ENCODE data around the gene LY6G6F. TPM values are rescaled to one million over a fixed set of nuclear protein-coding genes. Genes with fewer than 3 reads are reported as not detected.

Gene LY6G6F
- total and polyA plus RNA-seq, 10 of the 15 experiments (the other 5 are each of a cell fraction or from before 2014, with no cell fraction given), result not detected

DNA sequence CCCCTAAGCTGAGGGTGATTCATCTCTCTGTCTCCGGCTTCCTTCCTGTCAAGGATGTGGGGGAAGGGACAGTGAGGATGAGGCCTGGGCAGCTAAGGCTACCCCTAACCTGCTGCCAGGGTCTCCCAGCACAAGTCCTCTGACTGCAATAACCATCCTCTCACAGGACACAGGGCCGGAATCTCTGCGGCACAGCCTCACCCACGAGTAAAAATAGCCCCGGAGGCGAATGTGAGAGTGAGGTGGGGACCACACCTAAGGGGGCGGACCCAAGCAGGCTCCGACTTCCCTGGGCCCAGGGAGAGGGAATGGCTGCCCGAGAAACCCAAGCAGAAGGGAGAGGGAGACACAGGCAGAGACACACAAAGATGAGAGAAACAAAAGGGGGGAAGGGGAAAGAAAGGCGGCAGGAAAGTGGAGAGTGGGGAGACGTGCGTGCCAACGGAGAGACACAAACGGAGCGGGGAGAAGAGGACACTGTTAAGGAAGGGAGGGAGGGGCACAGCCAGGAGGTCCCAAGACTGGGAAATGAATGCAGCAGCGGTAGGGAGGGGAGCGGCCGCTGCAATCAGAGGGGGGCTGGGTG is 28.2 kb downstream of the LY6G6F start:
- ChIA-PET RAD21 (ENCODE audit: unreplicated experiment) (interaction anchor here (1.0 to 5.6 kb wide), 6 partner anchors 35 to 95 kb away, joined by 4 to 53 read pairs (median 10); partner anchors contain the start of genes HSPA1A, HSPA1B and HSPA1L), POLR2A (interaction anchor here (0.6 to 9.7 kb wide), 12 partner anchors 21 to 1523 kb away, joined by 3 to 158 read pairs (median 4); partner anchors contain the start of genes HSPA1A, HSPA1B, HSPA1L and LSM2), SMC1A (ENCODE audit: uncharacterized antibody, unreplicated experiment) (interaction anchor here (0.6 to 6.3 kb wide), 11 partner anchors 11 to 98 kb away, joined by 3 to 42 read pairs (median 3); partner anchors contain the start of genes C6orf47, LSM2, LY6G5C and MPIG6B), CTCF (interaction anchor here (0.5 to 15.8 kb wide), 9 partner anchors 11 to 154 kb away, joined by 3 to 208 read pairs (median 3); partner anchors contain the start of gene VARS1)
- no TSS peak for BruUV-seq (replicated peaks)
- Histone ChIP-seq H3K4me2 (ENCODE audit: control insufficient read depth, insufficient read depth) (peak overlapping the region; percentile 99), H3K4me3 (peak overlapping the region; percentile 100), H3K27me3 (replicated peaks in 1 of 2; ENCODE audit: control insufficient read depth in 2 of 2, insufficient read depth in 2 of 2, low read length in 1 of 2) (no peaks in the 10 kb centered on the region), H4K20me1 (ENCODE audit: control insufficient read depth, insufficient read depth) (0 out of 2 replicates have a peak, but pooled peaks cover 4% of the 10 kb centered on the region), H3K9ac (ENCODE audit: control insufficient read depth, insufficient read depth, low read length) (peak overlapping the region; percentile 98), H3K9me3 (replicated peaks; ENCODE audit: control insufficient read depth, insufficient read depth, low read length) (no peaks in the 10 kb centered on the region), H3K4me1 (ENCODE audit: control insufficient read depth, insufficient read depth, low read length) (peaks cover 26% of the 10 kb centered on the region), H2AFZ (ENCODE audit: control insufficient read depth, low read depth, low read length) (no peak overlapping the region; the same call in 1 of the 2 replicates), H3K36me3 (ENCODE audit: control insufficient read depth in 2 of 2, insufficient read depth in 2 of 2, low read length in 1 of 2) (peaks cover 6 to 13% of the 10 kb centered on the region in 2 experiments; a peak in 3 of 4 replicates), H3K79me2 (ENCODE audit: control insufficient read depth, insufficient read depth, low read length) (peaks cover 40% of the 10 kb centered on the region), H3K27ac (ENCODE audit: control insufficient read depth, insufficient read depth) (peak overlapping the region; percentile 99)
- in situ Hi-C loops (cut with MboI) (no loop called here), intact Hi-C loops (cut with micrococcal nuclease; ENCODE audit: unreplicated experiment) (loop anchor here (5.0 kb wide), 2 partner anchors 53 to 68 kb away; partner anchors contain the start of genes CSNK2B, LY6G5B and LY6G5C)
- ATAC-seq, result peak; percentile 35
- peak; percentile 56 for FAIRE-seq
- WGBS (ENCODE audit: insufficient coverage, insufficient replicate concordance, low lambda C conversion rate, missing lambda C conversion rate), result 3% methylated on average over 18 of the region's 18 CpGs
- DNase-seq (ENCODE audit: low read depth, low spot score), result peak; percentile 60
- TF ChIP-seq CEBPB (IDR thresholded peaks at IDR 0.05; ENCODE audit: borderline replicate concordance in 1 of 2, low read depth in 2 of 2, low read length in 2 of 2) (no peak), NFIC (IDR thresholded peaks at IDR 0.05; ENCODE audit: low read depth, low read length) (no peak), HDGF (IDR thresholded peaks at IDR 0.05) (peak; percentile 89), RAD21 (IDR thresholded peaks at IDR 0.05; ENCODE audit: insufficient read depth, low read depth, low read length) (no peak), ETV6 (conservative IDR thresholded peaks at IDR 0.05 in 1 of 2, IDR thresholded peaks at IDR 0.05 in 1 of 2; ENCODE audit: borderline replicate concordance in 1 of 2, low read depth in 1 of 2) (peak in 1 of 2 experiments; percentile 84; a peak in 2 of 4 replicates), SMAD5 (IDR thresholded peaks at IDR 0.05; ENCODE audit: low read depth) (no peak), ZBTB11 (CRISPR knock-in tag; IDR thresholded peaks at IDR 0.05) (no peak), NR2F1 (conservative IDR thresholded peaks at IDR 0.05) (peak; percentile 73; the same call in 1 of the 2 replicates)
- TF ChIP-seq, protein P1, sequence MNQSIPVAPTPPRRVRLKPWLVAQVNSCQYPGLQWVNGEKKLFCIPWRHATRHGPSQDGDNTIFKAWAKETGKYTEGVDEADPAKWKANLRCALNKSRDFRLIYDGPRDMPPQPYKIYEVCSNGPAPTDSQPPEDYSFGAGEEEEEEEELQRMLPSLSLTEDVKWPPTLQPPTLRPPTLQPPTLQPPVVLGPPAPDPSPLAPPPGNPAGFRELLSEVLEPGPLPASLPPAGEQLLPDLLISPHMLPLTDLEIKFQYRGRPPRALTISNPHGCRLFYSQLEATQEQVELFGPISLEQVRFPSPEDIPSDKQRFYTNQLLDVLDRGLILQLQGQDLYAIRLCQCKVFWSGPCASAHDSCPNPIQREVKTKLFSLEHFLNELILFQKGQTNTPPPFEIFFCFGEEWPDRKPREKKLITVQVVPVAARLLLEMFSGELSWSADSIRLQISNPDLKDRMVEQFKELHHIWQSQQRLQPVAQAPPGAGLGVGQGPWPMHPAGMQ (IDR thresholded peaks at IDR 0.05; ENCODE audit: borderline replicate concordance), result no peak
- TF ChIP-seq, protein P2, sequence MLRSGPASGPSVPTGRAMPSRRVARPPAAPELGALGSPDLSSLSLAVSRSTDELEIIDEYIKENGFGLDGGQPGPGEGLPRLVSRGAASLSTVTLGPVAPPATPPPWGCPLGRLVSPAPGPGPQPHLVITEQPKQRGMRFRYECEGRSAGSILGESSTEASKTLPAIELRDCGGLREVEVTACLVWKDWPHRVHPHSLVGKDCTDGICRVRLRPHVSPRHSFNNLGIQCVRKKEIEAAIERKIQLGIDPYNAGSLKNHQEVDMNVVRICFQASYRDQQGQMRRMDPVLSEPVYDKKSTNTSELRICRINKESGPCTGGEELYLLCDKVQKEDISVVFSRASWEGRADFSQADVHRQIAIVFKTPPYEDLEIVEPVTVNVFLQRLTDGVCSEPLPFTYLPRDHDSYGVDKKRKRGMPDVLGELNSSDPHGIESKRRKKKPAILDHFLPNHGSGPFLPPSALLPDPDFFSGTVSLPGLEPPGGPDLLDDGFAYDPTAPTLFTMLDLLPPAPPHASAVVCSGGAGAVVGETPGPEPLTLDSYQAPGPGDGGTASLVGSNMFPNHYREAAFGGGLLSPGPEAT (IDR thresholded peaks at IDR 0.05; ENCODE audit: low read depth), result 0 out of 2 replicates have a peak, but pooled peaks have one; percentile 42
- TF ChIP-seq, protein P3, sequence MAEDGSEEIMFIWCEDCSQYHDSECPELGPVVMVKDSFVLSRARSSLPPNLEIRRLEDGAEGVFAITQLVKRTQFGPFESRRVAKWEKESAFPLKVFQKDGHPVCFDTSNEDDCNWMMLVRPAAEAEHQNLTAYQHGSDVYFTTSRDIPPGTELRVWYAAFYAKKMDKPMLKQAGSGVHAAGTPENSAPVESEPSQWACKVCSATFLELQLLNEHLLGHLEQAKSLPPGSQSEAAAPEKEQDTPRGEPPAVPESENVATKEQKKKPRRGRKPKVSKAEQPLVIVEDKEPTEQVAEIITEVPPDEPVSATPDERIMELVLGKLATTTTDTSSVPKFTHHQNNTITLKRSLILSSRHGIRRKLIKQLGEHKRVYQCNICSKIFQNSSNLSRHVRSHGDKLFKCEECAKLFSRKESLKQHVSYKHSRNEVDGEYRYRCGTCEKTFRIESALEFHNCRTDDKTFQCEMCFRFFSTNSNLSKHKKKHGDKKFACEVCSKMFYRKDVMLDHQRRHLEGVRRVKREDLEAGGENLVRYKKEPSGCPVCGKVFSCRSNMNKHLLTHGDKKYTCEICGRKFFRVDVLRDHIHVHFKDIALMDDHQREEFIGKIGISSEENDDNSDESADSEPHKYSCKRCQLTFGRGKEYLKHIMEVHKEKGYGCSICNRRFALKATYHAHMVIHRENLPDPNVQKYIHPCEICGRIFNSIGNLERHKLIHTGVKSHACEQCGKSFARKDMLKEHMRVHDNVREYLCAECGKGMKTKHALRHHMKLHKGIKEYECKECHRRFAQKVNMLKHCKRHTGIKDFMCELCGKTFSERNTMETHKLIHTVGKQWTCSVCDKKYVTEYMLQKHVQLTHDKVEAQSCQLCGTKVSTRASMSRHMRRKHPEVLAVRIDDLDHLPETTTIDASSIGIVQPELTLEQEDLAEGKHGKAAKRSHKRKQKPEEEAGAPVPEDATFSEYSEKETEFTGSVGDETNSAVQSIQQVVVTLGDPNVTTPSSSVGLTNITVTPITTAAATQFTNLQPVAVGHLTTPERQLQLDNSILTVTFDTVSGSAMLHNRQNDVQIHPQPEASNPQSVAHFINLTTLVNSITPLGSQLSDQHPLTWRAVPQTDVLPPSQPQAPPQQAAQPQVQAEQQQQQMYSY (CRISPR knock-in tag; IDR thresholded peaks at IDR 0.05), result no peak

Data from GM12878 (cell line).